H1 (cell line): ENCODE data around the gene MRPS10. TPM values are rescaled to one million over a fixed set of nuclear protein-coding genes. Genes with fewer than 3 reads are reported as not detected.

Experiments used
- CTCF ChIA-PET: fragments of 300-600 bp; sonication (Branson Sonifier 250); formaldehyde crosslinking; loops from one replicate; lab custom pipeline; 2021; ENCODE audit not compliant: partially characterized antibody; lab: Charles Lee
- POLR2A ChIA-PET: fragments of 300-600 bp; sonication (Branson Sonifier 250); formaldehyde crosslinking; loops from one replicate; lab custom pipeline; 2021; ENCODE audit warnings: inconsistent platforms; ENCODE audit not compliant: partially characterized antibody; lab: Charles Lee
- DNase-seq, 2 experiments: peaks; one replicate each; pipeline versions ENCODE4 v3.0.0 to v3.0.0-alpha.2; 2010 to 2022; ENCODE audit warnings: low spot score in 2 of 2, low read depth in 1 of 2, mixed read lengths in 1 of 2
- FAIRE-seq: peaks from 2 replicates; lab custom pipeline; 2011; peaks lifted over from hg19 to GRCh38; lab: Jason Lieb, UNC
- H2AFZ ChIP-seq: 2 replicates; pipeline ENCODE4 v1.8.1; 2012; ENCODE audit warnings: low read length, inconsistent platforms
- H2AK5ac ChIP-seq: 2 replicates; pipeline ENCODE4 v1.6.1; 2013; ENCODE audit warnings: low read depth, low read length
- H2BK120ac ChIP-seq: replicated peaks from 2 replicates; pipeline ENCODE3; 2013; ENCODE audit warnings: low read depth, low read length, inconsistent platforms
- H2BK12ac ChIP-seq: 2 replicates; pipeline ENCODE4 v1.6.1; 2013; ENCODE audit warnings: low read depth, low read length
- H2BK15ac ChIP-seq: 2 replicates; pipeline ENCODE4 v1.6.1; 2013; ENCODE audit warnings: low read length
- H2BK20ac ChIP-seq: 2 replicates; pipeline ENCODE4 v1.6.1; 2013; ENCODE audit warnings: low read length
- H2BK5ac ChIP-seq: 2 replicates; pipeline ENCODE4 v1.6.1; 2013; ENCODE audit warnings: low read depth, low read length
- H3K14ac ChIP-seq: 2 replicates; pipeline ENCODE4 v1.6.1; 2013; ENCODE audit warnings: inconsistent platforms; ENCODE audit not compliant: insufficient read length
- H3K18ac ChIP-seq: 2 replicates; pipeline ENCODE4 v1.6.1; 2013; ENCODE audit warnings: low read length; ENCODE audit errors: extremely low read depth
- H3K23ac ChIP-seq: 2 replicates; pipeline ENCODE4 v1.6.1; 2013; ENCODE audit warnings: inconsistent platforms; ENCODE audit not compliant: insufficient read length
- H3K23me2 ChIP-seq: 2 replicates; pipeline ENCODE4 v1.6.1; 2013; ENCODE audit warnings: low read depth, low read length
- H3K27ac ChIP-seq: 2 replicates; pipeline ENCODE4 v1.6.1; 2011; ENCODE audit warnings: low read depth, low read length, inconsistent platforms
- H3K27me3 ChIP-seq, 4 experiments: replicated peaks in 1 of 4; 1 replicate in 1 of 4; 2 replicates in 3 of 4; pipeline versions ENCODE4 v1.6.1 to v1.8.1; 2011 to 2013; ENCODE audit warnings: low read length in 3 of 4, mild to moderate bottlenecking in 3 of 4, inconsistent platforms in 2 of 4, mixed read lengths in 2 of 4, moderate library complexity in 1 of 4; ENCODE audit not compliant: control insufficient read depth in 3 of 4, insufficient read depth in 3 of 4; ENCODE audit errors: extremely low read depth in 1 of 4
- H3K36me3 ChIP-seq, 4 experiments: 2 replicates each; pipeline versions ENCODE4 v1.6.1 to v1.8.1; 2011 to 2013; ENCODE audit warnings: mild to moderate bottlenecking in 4 of 4, low read length in 3 of 4, moderate library complexity in 2 of 4, control low read depth in 1 of 4, inconsistent platforms in 1 of 4; ENCODE audit not compliant: insufficient read depth in 4 of 4, control insufficient read depth in 2 of 4
- H3K4ac ChIP-seq: replicated peaks from 2 replicates; pipeline ENCODE3; 2013; ENCODE audit warnings: low read length, low read depth, mixed read lengths, inconsistent platforms; ENCODE audit not compliant: insufficient read length
- H3K4me1 ChIP-seq, 4 experiments: replicated peaks in 1 of 4; 1 replicate in 1 of 4; 2 replicates in 3 of 4; pipeline versions ENCODE4 v1.6.1 to v1.8.1; 2011 to 2013; ENCODE audit warnings: low read length in 3 of 4, inconsistent platforms in 2 of 4, mixed read lengths in 1 of 4; ENCODE audit not compliant: insufficient read depth in 4 of 4, control insufficient read depth in 3 of 4
- H3K4me2 ChIP-seq, 2 experiments: 2 replicates each; pipeline versions ENCODE4 v1.6.1 to v1.8.1; 2011 to 2013; ENCODE audit warnings: low read depth in 2 of 2, low read length in 2 of 2, control low read depth in 1 of 2, inconsistent platforms in 1 of 2, mild to moderate bottlenecking in 1 of 2; ENCODE audit not compliant: insufficient read depth in 1 of 2
- H3K4me3 ChIP-seq, 4 experiments: fragments of 200-600, 300-600 bp in 1 of 4; sonication (generic), shearing (Covaris generic), sonication (Bioruptor Twin) in 1 of 4; 2 replicates each; pipeline versions ENCODE4 v1.5.1 to v1.8.1; 2011 to 2016; ENCODE audit warnings: low read length in 4 of 4, low read depth in 3 of 4, control low read depth in 2 of 4, inconsistent platforms in 2 of 4, mild to moderate bottlenecking in 2 of 4, mixed read lengths in 1 of 4, moderate library complexity in 1 of 4; ENCODE audit not compliant: insufficient read depth in 2 of 4; ENCODE audit errors: extremely low read depth in 1 of 4
- H3K56ac ChIP-seq: replicated peaks from 2 replicates; pipeline ENCODE3; 2013; ENCODE audit warnings: low read depth, mild to moderate bottlenecking, mixed read lengths, low read length, inconsistent platforms; ENCODE audit not compliant: insufficient read length
- H3K79me1 ChIP-seq: 2 replicates; pipeline ENCODE4 v1.6.1; 2013; ENCODE audit warnings: low read depth, low read length, control low read depth
- H3K79me2 ChIP-seq, 2 experiments: 2 replicates each; pipeline versions ENCODE4 v1.6.1 to v1.8.1; 2012 to 2013; ENCODE audit warnings: low read length in 2 of 2, mild to moderate bottlenecking in 2 of 2, inconsistent platforms in 1 of 2; ENCODE audit not compliant: insufficient read depth in 2 of 2, control insufficient read depth in 1 of 2
- H3K9ac ChIP-seq, 4 experiments: replicated peaks in 1 of 4; 1 replicate in 1 of 4; 2 replicates in 3 of 4; pipeline versions ENCODE4 v1.6.1 to v1.8.1; 2011 to 2013; ENCODE audit warnings: low read depth in 3 of 4, low read length in 3 of 4, control low read depth in 2 of 4, mild to moderate bottlenecking in 2 of 4, moderate library complexity in 2 of 4, inconsistent platforms in 1 of 4; ENCODE audit errors: extremely low read depth in 1 of 4
- H3K9me3 ChIP-seq, 2 experiments: 2 replicates each; pipeline versions ENCODE4 v1.6.1 to v1.8.1; 2012 to 2013; ENCODE audit warnings: mild to moderate bottlenecking in 2 of 2, moderate library complexity in 2 of 2, control low read depth in 1 of 2, inconsistent platforms in 1 of 2, low read depth in 1 of 2, low read length in 1 of 2, mixed read lengths in 1 of 2; ENCODE audit not compliant: insufficient read depth in 2 of 2
- H4K20me1 ChIP-seq, 2 experiments: replicated peaks in 1 of 2; 2 replicates each; pipeline versions ENCODE3 to v1.8.1; 2011 to 2013; ENCODE audit warnings: inconsistent platforms in 2 of 2, low read length in 2 of 2, mild to moderate bottlenecking in 1 of 2; ENCODE audit not compliant: insufficient read depth in 2 of 2, control insufficient read depth in 1 of 2
- H4K5ac ChIP-seq: 2 replicates; pipeline ENCODE4 v1.6.1; 2013; ENCODE audit warnings: low read length, low read depth, mixed read lengths, inconsistent platforms; ENCODE audit not compliant: insufficient read length
- H4K8ac ChIP-seq: 2 replicates; pipeline ENCODE4 v1.8.0; 2013; ENCODE audit warnings: mild to moderate bottlenecking, moderate library complexity, low read length, inconsistent platforms; ENCODE audit not compliant: insufficient read depth; ENCODE audit errors: extremely low read depth
- H4K91ac ChIP-seq: replicated peaks from 2 replicates; pipeline ENCODE3; 2013; ENCODE audit warnings: low read length, mixed read lengths, inconsistent platforms; ENCODE audit not compliant: insufficient read length
- BCL11A ChIP-seq, 2 experiments: IDR thresholded peaks; one replicate each; pipeline ENCODE4 v1.6.1; 2011; ENCODE audit warnings: low read depth in 2 of 2, low read length in 2 of 2, mild to moderate bottlenecking in 2 of 2
- JUN ChIP-seq: IDR thresholded peaks from 2 replicates; pipeline ENCODE4 v1.6.1; 2011; ENCODE audit warnings: low read depth, mild to moderate bottlenecking, improper control_type of control experiment, low read length
- SUZ12 ChIP-seq: fragments of 200-600 bp; sonication (generic); IDR thresholded peaks from 2 replicates; pipeline ENCODE4 v1.6.1; 2012; ENCODE audit warnings: mild to moderate bottlenecking, inconsistent platforms, low read length, moderate library complexity, mixed read lengths
- TAF7 ChIP-seq: optimal IDR thresholded peaks from 2 replicates; pipeline ENCODE3; 2011; ENCODE audit warnings: low read depth, mild to moderate bottlenecking, inconsistent platforms, low read length, moderate library complexity, borderline replicate concordance
- polyA plus RNA-seq, 7 experiments: library from polyadenylated mRNA; depleted of rRNA in 3 of 7; stranded (reverse) in 5 of 7; unstranded in 2 of 7; fragments of >200 nt in 5 of 7; fragments of 200-250 nt in 2 of 7; gene quantifications; 1 replicate in 5 of 7; 2 replicates in 1 of 7; 4 replicates in 1 of 7; pipeline versions ENCODE4 v1.2.1 to v1.2.3, GENCODE V29; 2011 to 2013; ENCODE audit warnings: missing spikeins in 2 of 7, mixed read lengths in 2 of 7
- total RNA-seq: library from RNA; stranded (reverse); fragmentation: NEBNext Ultra II Directional; extraction: Animal tissue kit (Norgen Biotek cat#: 25700); gene quantifications from 2 replicates; pipeline ENCODE4 v1.2.1, GENCODE V29; 2021
- TF ChIP-seq, protein P1 (sequence below): IDR thresholded peaks from 2 replicates; pipeline ENCODE4 v1.6.1; 2012; ENCODE audit warnings: low read length, inconsistent platforms
- TF ChIP-seq, protein P2 (sequence below): IDR thresholded peaks from 2 replicates; pipeline ENCODE4 v1.6.1; 2011; ENCODE audit warnings: low read depth, mild to moderate bottlenecking, low read length; ENCODE audit not compliant: insufficient read depth

The MRPS10 gene
- total and polyA plus RNA-seq, 2 of the 8 experiments (the other 6 are each of a cell fraction or from before 2014, with no cell fraction given), result 20.5 to 33.6 TPM

DNA sequence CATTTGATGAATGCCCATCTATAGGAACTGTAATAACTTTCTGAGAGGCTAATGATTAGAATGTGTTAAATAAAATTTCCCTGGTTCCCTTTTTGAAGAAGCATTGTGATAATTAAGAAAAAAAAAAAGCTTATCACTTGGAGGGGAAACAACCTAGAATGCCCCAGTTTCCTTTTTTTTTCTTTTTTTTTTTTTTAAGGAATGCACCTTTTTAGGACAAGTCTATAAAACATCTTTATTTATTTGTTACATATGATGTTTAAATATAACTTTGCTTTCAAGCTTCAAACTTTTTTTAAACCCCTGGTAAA is 7.3 kb upstream of the MRPS10 start:
- no peak overlapping the region for H3K9ac ChIP-seq
- TF ChIP-seq, protein P1, sequence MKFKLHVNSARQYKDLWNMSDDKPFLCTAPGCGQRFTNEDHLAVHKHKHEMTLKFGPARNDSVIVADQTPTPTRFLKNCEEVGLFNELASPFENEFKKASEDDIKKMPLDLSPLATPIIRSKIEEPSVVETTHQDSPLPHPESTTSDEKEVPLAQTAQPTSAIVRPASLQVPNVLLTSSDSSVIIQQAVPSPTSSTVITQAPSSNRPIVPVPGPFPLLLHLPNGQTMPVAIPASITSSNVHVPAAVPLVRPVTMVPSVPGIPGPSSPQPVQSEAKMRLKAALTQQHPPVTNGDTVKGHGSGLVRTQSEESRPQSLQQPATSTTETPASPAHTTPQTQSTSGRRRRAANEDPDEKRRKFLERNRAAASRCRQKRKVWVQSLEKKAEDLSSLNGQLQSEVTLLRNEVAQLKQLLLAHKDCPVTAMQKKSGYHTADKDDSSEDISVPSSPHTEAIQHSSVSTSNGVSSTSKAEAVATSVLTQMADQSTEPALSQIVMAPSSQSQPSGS, result no peak
- no peak for TF ChIP-seq BCL11A (IDR thresholded peaks at IDR 0.05; ENCODE audit: low read depth in 2 of 2, low read length in 2 of 2)
- no peak for TF ChIP-seq JUN
- TF ChIP-seq, protein P2, sequence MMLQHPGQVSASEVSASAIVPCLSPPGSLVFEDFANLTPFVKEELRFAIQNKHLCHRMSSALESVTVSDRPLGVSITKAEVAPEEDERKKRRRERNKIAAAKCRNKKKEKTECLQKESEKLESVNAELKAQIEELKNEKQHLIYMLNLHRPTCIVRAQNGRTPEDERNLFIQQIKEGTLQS, result no peak
- TF ChIP-seq SUZ12, result no peak
- TF ChIP-seq TAF7, result no peak
- TF ChIP-seq, all 59 proteins: peak for 0
- H3K14ac ChIP-seq, result no peak overlapping the region
- H4K8ac ChIP-seq, result no peak overlapping the region
- no peak overlapping the region for H3K4me2 ChIP-seq
- H3K27ac ChIP-seq, result no peak overlapping the region
- no peak overlapping the region for H4K5ac ChIP-seq
- no peak overlapping the region for H2BK120ac ChIP-seq
- no peak overlapping the region for H2BK15ac ChIP-seq
- no peak overlapping the region for H2BK20ac ChIP-seq
- no peak overlapping the region for H3K23ac ChIP-seq
- no peaks in the 10 kb centered on the region for H3K23me2 ChIP-seq
- no peak overlapping the region for H4K91ac ChIP-seq
- ChIA-PET CTCF (interaction anchor here (1.0 to 1.1 kb wide), 2 partner anchors 10 to 120 kb away, joined by 3 read pairs; no protein-coding TSS in a partner anchor), POLR2A (no interaction called here)
- no peaks in the 10 kb centered on the region for H3K27me3 ChIP-seq
- H3K9me3 ChIP-seq, result no peaks in the 10 kb centered on the region
- no peak overlapping the region for H2AFZ ChIP-seq
- H3K36me3 ChIP-seq, result peaks cover 0 to 18% (median 11%) of the 10 kb centered on the region in 4 experiments; a peak in 6 of 8 replicates
- no peak overlapping the region for H3K4ac ChIP-seq
- H3K4me1 ChIP-seq, result no peaks in the 10 kb centered on the region
- no peaks in the 10 kb centered on the region for H4K20me1 ChIP-seq
- no peak overlapping the region for H2BK12ac ChIP-seq
- no peaks in the 10 kb centered on the region for H3K79me2 ChIP-seq
- no peak overlapping the region for H3K56ac ChIP-seq
- no peak overlapping the region for H2BK5ac ChIP-seq
- DNase-seq (no peak), FAIRE-seq (no peak)
- no peak overlapping the region for H3K18ac ChIP-seq
- H3K79me1 ChIP-seq, result no peaks in the 10 kb centered on the region
- no peak overlapping the region for H3K4me3 ChIP-seq
- H2AK5ac ChIP-seq, result no peak overlapping the region
